GM12878 (cell line): ENCODE data around the gene ZMIZ1. TPM values are rescaled to one million over a fixed set of nuclear protein-coding genes. Genes with fewer than 3 reads are reported as not detected.

Experiments
- ATAC-seq: fragments of 200-7000 bp; cut with Tn5 transposase; 3 replicates; pipeline ENCODE4 v1.9.1; 2020; ENCODE audit warnings: mild to moderate bottlenecking, moderate library complexity
- BruUV-seq: library from RNA; stranded (reverse); fragments of 400-500 nt; replicated peaks from 2 replicates; lab custom pipeline; 2021; lab: Mats Ljungman, UMichigan
- CTCF ChIA-PET: fragments of 300-600 bp; sonication (Branson Sonifier 250); formaldehyde crosslinking; extraction: SDS; loops from one replicate; lab custom pipeline; 2021; ENCODE audit warnings: inconsistent platforms; lab: Yijun Ruan, JAX
- POLR2A ChIA-PET: fragments of 350-600 bp; formaldehyde crosslinking; extraction: SDS; loops from one replicate; lab custom pipeline; 2021; ENCODE audit warnings: inconsistent platforms; lab: Charles Lee
- RAD21 ChIA-PET: fragments of 300-600 bp; sonication (Branson Sonifier 250); formaldehyde crosslinking; loops from one replicate; lab custom pipeline; 2023; ENCODE audit warnings: antibody characterized with exemption; ENCODE audit not compliant: unreplicated experiment; lab: Charles Lee
- SMC1A ChIA-PET: fragments of 300-600 bp; sonication (Branson Sonifier 250); formaldehyde crosslinking; loops from one replicate; lab custom pipeline; 2023; ENCODE audit not compliant: unreplicated experiment, uncharacterized antibody; lab: Charles Lee
- DNase-seq: peaks from one replicate; pipeline ENCODE4 v3.0.0-alpha.2; 2011; ENCODE audit warnings: low read depth, low spot score
- FAIRE-seq: peaks from 3 replicates; lab custom pipeline; 2011; peaks lifted over from hg19 to GRCh38; lab: Jason Lieb, UNC
- H2AFZ ChIP-seq: 2 replicates; pipeline ENCODE4 v1.6.0; 2011; ENCODE audit warnings: low read depth, low read length, control low read depth; ENCODE audit not compliant: control insufficient read depth
- H3K27ac ChIP-seq: 2 replicates; pipeline ENCODE4 v1.5.1; 2011; ENCODE audit warnings: control low read depth; ENCODE audit not compliant: control insufficient read depth, insufficient read depth
- H3K27me3 ChIP-seq, 2 experiments: replicated peaks in 1 of 2; 2 replicates each; pipeline versions ENCODE4 v1.6.0 to v1.6.1; 2011; ENCODE audit warnings: low read length in 1 of 2; ENCODE audit not compliant: control insufficient read depth in 2 of 2, insufficient read depth in 2 of 2
- H3K36me3 ChIP-seq, 2 experiments: 2 replicates each; pipeline ENCODE4 v1.5.1; 2011; ENCODE audit warnings: low read length in 1 of 2; ENCODE audit not compliant: control insufficient read depth in 2 of 2, insufficient read depth in 2 of 2
- H3K4me1 ChIP-seq: 2 replicates; pipeline ENCODE4 v1.6.1; 2011; ENCODE audit warnings: mild to moderate bottlenecking, low read length, moderate library complexity, mixed read lengths; ENCODE audit not compliant: control insufficient read depth, insufficient read depth
- H3K4me2 ChIP-seq: 2 replicates; pipeline ENCODE4 v1.6.0; 2011; ENCODE audit warnings: control low read depth; ENCODE audit not compliant: control insufficient read depth, insufficient read depth
- H3K4me3 ChIP-seq: fragments of 200-600 bp; sonication (generic); 2 replicates; pipeline ENCODE4 v1.5.1; 2016
- H3K79me2 ChIP-seq: 2 replicates; pipeline ENCODE4 v1.6.0; 2011; ENCODE audit warnings: low read length; ENCODE audit not compliant: control insufficient read depth, insufficient read depth
- H3K9ac ChIP-seq: 2 replicates; pipeline ENCODE4 v1.8.0; 2011; ENCODE audit warnings: low read length, control low read depth, mixed read lengths; ENCODE audit not compliant: control insufficient read depth, insufficient read depth
- H3K9me3 ChIP-seq: replicated peaks from 3 replicates; pipeline ENCODE4 v1.5.1; 2011; ENCODE audit warnings: mild to moderate bottlenecking, low read length; ENCODE audit not compliant: control insufficient read depth, insufficient read depth
- H4K20me1 ChIP-seq: 2 replicates; pipeline ENCODE4 v1.6.0; 2011; ENCODE audit not compliant: control insufficient read depth, insufficient read depth
- BHLHE40 ChIP-seq, 2 experiments: fragments of 450-650 bp in 1 of 2; IDR thresholded peaks; 2 replicates each; pipeline ENCODE4 v1.6.1; 2011 to 2017; ENCODE audit warnings: low read depth in 2 of 2, borderline replicate concordance in 1 of 2, improper control_type of control experiment in 1 of 2, low read length in 1 of 2, mild to moderate bottlenecking in 1 of 2
- ETV6 ChIP-seq, 2 experiments: fragments of 450-650 bp in 1 of 2; IDR thresholded peaks in 1 of 2; conservative IDR thresholded peaks in 1 of 2; 2 replicates each; pipeline ENCODE4 v1.6.1; 2014; ENCODE audit warnings: antibody characterized with exemption in 1 of 2, borderline replicate concordance in 1 of 2, low read depth in 1 of 2, mild to moderate bottlenecking in 1 of 2, moderate library complexity in 1 of 2
- IKZF2 ChIP-seq, 2 experiments: fragments of 450-650 bp; IDR thresholded peaks; 2 replicates each; pipeline ENCODE4 v1.6.1; 2017; ENCODE audit warnings: mild to moderate bottlenecking in 2 of 2, moderate library complexity in 2 of 2
- MAX ChIP-seq: IDR thresholded peaks from 2 replicates; pipeline ENCODE4 v1.6.1; 2012; ENCODE audit warnings: low read depth, low read length, improper control_type of control experiment
- NR2C1 ChIP-seq: fragments of 450-650 bp; IDR thresholded peaks from 2 replicates; pipeline ENCODE4 v1.6.1; 2017; ENCODE audit warnings: antibody characterized with exemption, mild to moderate bottlenecking, moderate library complexity
- RELB ChIP-seq: fragments of 450-650 bp; IDR thresholded peaks from 2 replicates; pipeline ENCODE4 v1.6.1; 2017; ENCODE audit warnings: low read depth, mild to moderate bottlenecking, moderate library complexity
- USF2 ChIP-seq: IDR thresholded peaks from 2 replicates; pipeline ENCODE4 v1.6.1; 2011; ENCODE audit warnings: low read depth, low read length, improper control_type of control experiment, borderline replicate concordance
- ZNF217 ChIP-seq: fragments of 450-650 bp; IDR thresholded peaks from 2 replicates; pipeline ENCODE4 v1.6.1; 2017; ENCODE audit warnings: antibody characterized with exemption, mild to moderate bottlenecking
- WGBS: methylation state at CpG from one replicate; pipeline ENCODE4 v1.1.6; 2016; ENCODE audit warnings: low lambda C conversion rate; ENCODE audit not compliant: insufficient replicate concordance, insufficient coverage; ENCODE audit errors: missing lambda C conversion rate; 5-methylcytosine and 5-hydroxymethylcytosine counted together
- in situ Hi-C: fragments of 300-500 bp; cut with MboI; formaldehyde crosslinking; loops from 9 replicates; pipeline ENCODE4 v1.14.3; 2018; ENCODE audit warnings: mixed read lengths
- intact Hi-C: fragments of 100-400 bp; cut with micrococcal nuclease; formaldehyde crosslinking; loops from one replicate; pipeline ENCODE4 v1.14.2; 2022; ENCODE audit not compliant: unreplicated experiment
- polyA plus RNA-seq, 11 experiments: library from polyadenylated mRNA; depleted of rRNA in 4 of 11; unstranded in 6 of 11; stranded (reverse) in 5 of 11; fragments of >200 nt; fragmentation: Nextera tagmentation in 4 of 11; fragmentation: Illumina TruSeq in 1 of 11; extraction: Ambion mirVana in 4 of 11; extraction: Trizol in 1 of 11; gene quantifications; 1 replicate in 1 of 11; 2 replicates in 10 of 11; pipeline versions ENCODE4 v1.2.1 to v1.2.3, GENCODE V29; 2011 to 2016; ENCODE audit warnings: inconsistent platforms in 2 of 11, missing spikeins in 2 of 11, low read depth in 1 of 11
- total RNA-seq, 4 experiments: library from RNA; depleted of rRNA in 3 of 4; stranded (reverse); fragments of >200 nt in 3 of 4; fragmentation: Illumina TruSeq in 1 of 4; extraction: Trizol in 1 of 4; gene quantifications; 2 replicates each; pipeline versions ENCODE4 v1.2.1 to v1.2.3, GENCODE V29; 2013 to 2021

The ZMIZ1 gene
- total and polyA plus RNA-seq, 10 of the 15 experiments (the other 5 are each of a cell fraction or from before 2014, with no cell fraction given): 3.1 to 82.3 (median 14.9) TPM

GRCh38 chr10:79116368-79116767, 47.6 kb downstream of the ZMIZ1 start:
- CTCF ChIA-PET: no interaction called here
- no peak overlapping the region for H3K9ac ChIP-seq
- DNase-seq: peak; percentile 31
- no peaks in the 10 kb centered on the region for H4K20me1 ChIP-seq
- 7% methylated on average over 4 of the region's 4 CpGs for WGBS
- no peak overlapping the region for H3K27ac ChIP-seq
- H3K4me3 ChIP-seq: no peak overlapping the region
- ATAC-seq: peak; percentile 55
- no TSS peak for BruUV-seq
- no peaks in the 10 kb centered on the region for H3K9me3 ChIP-seq
- H3K36me3 ChIP-seq: no peaks in the 10 kb centered on the region
- H3K4me2 ChIP-seq: peak overlapping the region; percentile 69
- intact Hi-C loops: no loop called here
- peaks cover 30% of the 10 kb centered on the region for H3K4me1 ChIP-seq
- SMC1A ChIA-PET: no interaction called here
- H3K79me2 ChIP-seq: no peaks in the 10 kb centered on the region
- POLR2A ChIA-PET: interaction anchor here (0.5 kb wide), 2 partner anchors 35 to 1291 kb away, joined by 3 read pairs; no protein-coding TSS in a partner anchor
- no peaks in the 10 kb centered on the region for H3K27me3 ChIP-seq
- in situ Hi-C loops: no loop called here
- TF ChIP-seq BHLHE40 (IDR thresholded peaks at IDR 0.05; ENCODE audit: borderline replicate concordance in 1 of 2, low read depth in 2 of 2, low read length in 1 of 2) (no peak), RELB (no peak), MAX (no peak), IKZF2 (IDR thresholded peaks at IDR 0.05) (0 out of 4 replicates have a peak, but pooled peaks of 1 of the 2 experiments have one; percentile 5), ETV6 (conservative IDR thresholded peaks at IDR 0.05 in 1 of 2, IDR thresholded peaks at IDR 0.05 in 1 of 2; ENCODE audit: borderline replicate concordance in 1 of 2, low read depth in 1 of 2) (no peak), NR2C1 (no peak), ZNF217 (0 out of 2 replicates have a peak, but pooled peaks have one; percentile 25), USF2 (no peak)
- RAD21 ChIA-PET: no interaction called here
- H2AFZ ChIP-seq: no peak overlapping the region
- FAIRE-seq: no peak
